ENCODE results near the gene NPBWR2.

The NPBWR2 gene

GRCh38 chr20:64106981-64107735 is at the start of gene NPBWR2:
Gene NPBWR2, minus strand, starts transcription at chr20:64107565. Its CDS starts 734 bp downstream, at chr20:64106831.
- DNase-seq (ENCODE audit: extremely low read depth, low read depth): no peak
- TF ChIP-seq CTCF (IDR thresholded peaks at IDR 0.05; ENCODE audit: low read depth, low read length): no peak

- no peak for TF ChIP-seq CTCF (IDR thresholded peaks at IDR 0.05; ENCODE audit: low read depth, low read length)
- DNase-seq (ENCODE audit: extremely low read depth, low read depth): no peak
Measured at GRCh38 chr20:64156136-64156885, 48.9 kb upstream of the NPBWR2 start.

- no peak for DNase-seq (ENCODE audit: extremely low read depth, low read depth)
- TF ChIP-seq CTCF (IDR thresholded peaks at IDR 0.05; ENCODE audit: low read depth, low read length): no peak
Measured at GRCh38 chr20:64155258-64156135, 48.1 kb upstream of the NPBWR2 start.

- TF ChIP-seq CTCF (IDR thresholded peaks at IDR 0.05; ENCODE audit: low read depth, low read length): no peak
- DNase-seq (ENCODE audit: extremely low read depth, low read depth): no peak
Measured at GRCh38 chr20:64154590-64155257, 47.4 kb upstream of the NPBWR2 start.

GRCh38 chr20:64153861-64154589 is 46.7 kb upstream of the NPBWR2 start:
- no peak for TF ChIP-seq CTCF (IDR thresholded peaks at IDR 0.05; ENCODE audit: low read depth, low read length)
- DNase-seq (ENCODE audit: extremely low read depth, low read depth): no peak

- no peak for DNase-seq (ENCODE audit: extremely low read depth, low read depth)
- no peak for TF ChIP-seq CTCF (IDR thresholded peaks at IDR 0.05; ENCODE audit: low read depth, low read length)
Measured at GRCh38 chr20:64153410-64153809, 46.0 kb upstream of the NPBWR2 start.
